Epithelial cell of esophagus (primary cell): ENCODE results near the gene USP21.

Experiments
- DNase-seq: peaks from one replicate; pipeline ENCODE4 v3.0.0; 2010; ENCODE audit warnings: low read depth
- H3K4me3 ChIP-seq: 2 replicates; pipeline ENCODE4 v1.5.1; 2011; ENCODE audit warnings: mild to moderate bottlenecking, low read length, control low read depth
- CTCF ChIP-seq: IDR thresholded peaks from 2 replicates; pipeline ENCODE4 v1.5.1; 2011; ENCODE audit warnings: low read depth, mild to moderate bottlenecking, low read length, control low read depth, inconsistent platforms; ENCODE audit not compliant: insufficient read depth; ENCODE audit errors: missing control alignments

The USP21 gene

GRCh38 chr1:161176468-161177111 lies 17.3 kb downstream of the USP21 start:
- no peak for DNase-seq
- TF ChIP-seq CTCF, result no peak
- peak overlapping the region; percentile 95 for H3K4me3 ChIP-seq

DNA sequence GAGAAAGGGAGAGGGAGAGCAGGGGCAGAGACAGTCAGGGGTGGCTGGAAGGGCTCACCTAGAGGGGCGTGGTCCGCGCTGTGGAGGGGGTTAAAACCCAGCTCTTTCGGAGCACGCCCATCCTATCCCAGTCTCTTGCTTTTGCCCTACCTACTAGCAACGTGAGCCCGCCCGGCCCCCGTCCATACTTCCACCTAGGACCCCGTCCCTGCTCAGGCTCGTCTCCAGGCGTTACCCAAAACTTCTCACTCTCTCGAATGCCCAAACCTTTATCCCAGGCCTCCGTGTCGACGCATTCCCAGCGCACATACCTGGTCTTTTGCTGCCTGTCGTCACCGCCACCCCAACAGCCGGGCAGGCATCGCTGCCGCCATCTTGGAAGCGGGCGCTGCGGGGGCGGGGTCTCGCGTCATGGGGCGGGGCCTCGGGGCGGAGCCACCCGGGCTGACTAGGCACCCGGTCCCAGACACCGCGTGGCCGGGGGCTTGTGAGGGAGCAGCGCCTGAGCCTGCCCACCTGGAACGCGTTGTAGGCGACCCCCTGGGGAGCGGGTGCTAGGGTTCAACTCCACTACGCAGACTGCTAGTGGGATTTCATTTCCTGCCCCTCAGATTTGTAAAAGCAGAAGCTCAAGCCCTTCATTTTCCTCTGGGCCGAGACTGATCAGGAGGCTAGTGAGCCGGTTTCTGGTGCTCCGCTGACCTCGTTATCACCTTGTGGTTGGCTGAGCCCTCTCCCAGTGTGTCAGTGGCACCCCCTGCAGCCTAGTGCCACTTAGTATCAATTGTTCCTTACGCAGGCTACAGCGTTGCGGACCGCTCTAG lies 18.0 kb downstream of the USP21 start, which contains the start of gene B4GALT3:
Gene B4GALT3, minus strand, starts transcription at position 396 of the 824 bp plus-strand sequence. CDS start 1,447 bp downstream, outside the sequence.
- no peak for TF ChIP-seq CTCF
- H3K4me3 ChIP-seq, result peak within 1 kb of the TSS; percentile 95
- DNase-seq, result peak; percentile 83

- DNase-seq, result no peak
- no peak for TF ChIP-seq CTCF
- H3K4me3 ChIP-seq, result peak overlapping the region; percentile 95
Measured at GRCh38 chr1:161177936-161178244, 18.6 kb downstream of the USP21 start.

DNA sequence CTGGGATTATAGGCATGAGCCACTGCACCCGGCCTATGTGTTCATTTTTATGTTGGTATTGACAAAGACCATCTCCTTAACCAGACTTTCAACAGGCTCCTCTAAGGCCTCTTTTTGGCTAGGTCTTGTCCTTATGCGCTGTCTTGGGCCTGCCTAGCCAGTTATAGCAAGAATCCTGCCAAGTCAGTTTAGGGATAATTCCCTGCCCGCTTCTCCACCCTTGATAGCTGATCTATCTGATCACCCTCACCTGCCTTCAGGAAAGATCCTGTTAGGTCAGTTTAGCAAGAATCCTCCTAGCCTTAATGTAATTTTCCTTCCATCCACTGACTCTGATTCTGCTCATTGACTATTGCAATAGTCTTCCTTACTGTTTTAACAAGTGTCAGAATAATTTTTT lies 20.4 kb downstream of the USP21 start:
- no peak overlapping the region for H3K4me3 ChIP-seq
- TF ChIP-seq CTCF, result no peak
- DNase-seq, result peak; percentile 71

DNA sequence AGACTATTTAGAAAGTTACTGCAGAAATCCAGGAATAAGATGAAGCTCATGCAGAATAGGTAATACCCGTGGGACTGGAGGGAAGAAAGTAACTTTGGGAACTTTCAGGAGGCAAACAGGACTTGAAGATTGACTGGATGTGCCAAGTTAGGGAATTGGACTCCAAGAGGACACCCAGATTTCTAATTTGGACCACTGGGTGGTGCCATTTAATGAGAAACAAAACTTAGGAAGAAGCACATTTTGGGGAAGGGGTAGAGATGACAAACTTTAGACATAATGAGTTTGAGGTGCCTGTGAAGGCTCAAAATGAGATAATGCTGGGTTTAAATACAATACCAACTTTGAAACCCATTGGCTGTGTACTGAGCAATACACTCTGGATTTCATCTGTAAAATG lies 21.3 kb downstream of the USP21 start:
- no peak for DNase-seq
- peak; percentile 17 for TF ChIP-seq CTCF
- no peak overlapping the region for H3K4me3 ChIP-seq

DNA sequence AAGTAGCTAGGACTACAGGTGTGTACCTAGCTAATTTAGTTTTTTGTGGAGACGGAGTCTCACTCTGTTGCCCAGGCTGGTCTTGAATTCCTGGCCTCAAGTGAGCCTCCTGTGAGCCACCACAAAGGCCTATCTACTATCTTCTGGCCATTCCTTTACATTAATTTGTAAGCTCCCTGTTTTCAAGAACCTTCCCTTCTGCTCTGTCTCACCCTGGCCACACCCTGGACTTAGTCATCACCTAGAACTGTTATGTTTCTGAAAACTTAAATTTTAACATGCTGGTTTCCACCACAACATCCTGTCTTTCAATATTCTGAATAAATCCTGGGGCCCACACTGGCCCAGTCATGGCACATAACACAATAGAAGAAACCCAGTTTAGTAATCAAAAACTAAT lies 22.9 kb downstream of the USP21 start:
- no peak overlapping the region for H3K4me3 ChIP-seq
- TF ChIP-seq CTCF, result no peak
- peak; percentile 70 for DNase-seq

DNA sequence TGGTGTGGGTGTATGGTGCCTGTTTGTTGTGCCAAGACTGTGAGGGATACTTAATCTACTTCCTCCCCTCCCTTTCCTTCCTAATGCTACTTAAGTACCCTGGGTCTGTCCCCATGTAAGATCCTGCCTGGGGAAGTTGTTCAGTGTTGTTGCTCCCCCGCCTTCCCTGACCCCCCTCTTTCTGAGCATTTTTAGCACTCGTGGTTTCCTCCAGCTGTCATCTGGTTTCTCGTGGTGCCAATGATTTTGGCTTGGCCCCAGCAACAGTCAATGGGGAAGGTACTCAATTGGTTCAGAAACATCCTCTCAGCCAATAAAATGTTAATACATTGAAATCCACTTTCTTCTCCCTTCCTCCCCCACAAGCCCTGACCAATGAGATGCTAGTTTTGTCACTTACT lies 26.0 kb downstream of the USP21 start:
- TF ChIP-seq CTCF, result no peak
- DNase-seq, result no peak
- H3K4me3 ChIP-seq, result no peak overlapping the region
